Spinal cord (tissue), 10 donors: ENCODE data around the gene MOGAT2. TPM values are rescaled to one million over a fixed set of nuclear protein-coding genes. Genes with fewer than 3 reads are reported as not detected.
"Not testable (repeated sequence)": the region's sequence is repeated elsewhere in the genome, so short reads cannot be mapped to it uniquely, and the experiment has no call there.

ENCODE experiments used
- DNase-seq, 6 donors: peaks; one replicate each; pipeline versions ENCODE4 v3.0.0 to v3.0.0-alpha.2; 2013 to 2015; ENCODE audit warnings: low spot score in 6 of 6, low read depth in 4 of 6
- H3K27ac ChIP-seq: one replicate; pipeline ENCODE4 v1.5.1; 2013; ENCODE audit warnings: low read depth, low read length, control low read depth
- H3K27me3 ChIP-seq: one replicate; pipeline ENCODE4 v1.6.1; 2013; ENCODE audit warnings: low read length; ENCODE audit not compliant: control insufficient read depth, insufficient read depth
- H3K36me3 ChIP-seq: one replicate; pipeline ENCODE4 v1.6.1; 2013; ENCODE audit warnings: low read length; ENCODE audit not compliant: control insufficient read depth, insufficient read depth
- H3K4me1 ChIP-seq: one replicate; pipeline ENCODE4 v1.6.1; 2013; ENCODE audit warnings: low read length; ENCODE audit not compliant: control insufficient read depth, insufficient read depth
- H3K4me3 ChIP-seq: one replicate; pipeline ENCODE4 v1.5.1; 2013; ENCODE audit warnings: low read depth, low read length, control low read depth
- H3K9me3 ChIP-seq: one replicate; pipeline ENCODE4 v1.6.1; 2013; ENCODE audit warnings: low read length; ENCODE audit not compliant: control insufficient read depth, insufficient read depth
- WGBS: methylation state at CpG from one replicate; pipeline ENCODE4 v1.1.5; 2013; ENCODE audit warnings: missing lambda C conversion rate; ENCODE audit not compliant: insufficient coverage; 5-methylcytosine and 5-hydroxymethylcytosine counted together
- polyA plus RNA-seq, 2 donors: library from polyadenylated mRNA; unstranded; fragments of 120-200 nt; gene quantifications; one replicate each; pipeline ENCODE4 v1.2.1, GENCODE V29; 2013; ENCODE audit not compliant: insufficient read length in 2 of 2
- total RNA-seq, 2 donors: library from RNA; depleted of rRNA in 1 of 2; stranded (reverse); fragments of 120-200 nt in 1 of 2; fragments of >200 nt in 1 of 2; gene quantifications; one replicate each; pipeline versions ENCODE4 v1.2.3 to v1.2.4, GENCODE V29; 2013 to 2014
- donor health status: healthy.

MOGAT2 gene
- total and polyA plus RNA-seq, 4 donors, result 0.12 to 0.29 TPM; not detected in 2

DNA sequence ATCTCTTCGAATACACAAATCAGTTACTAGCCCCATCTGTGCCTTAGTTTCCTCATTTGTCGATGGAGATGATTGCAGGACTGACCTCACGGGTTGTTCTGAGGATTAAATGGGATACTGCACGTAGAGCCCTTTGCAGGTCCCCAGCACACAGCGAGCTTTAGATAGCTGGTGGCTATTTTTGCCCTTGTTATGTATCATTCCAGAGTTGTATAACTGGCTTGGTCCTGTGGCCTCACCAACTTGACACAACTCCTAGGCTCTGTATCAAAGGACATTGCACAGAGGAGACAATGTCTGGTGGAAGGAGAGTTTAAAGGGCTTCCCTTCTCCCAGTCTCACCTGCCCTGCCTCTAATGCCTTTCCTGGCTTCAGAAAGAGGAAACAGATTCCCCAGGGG lies 28.2 kb downstream of the MOGAT2 start:
- 91% methylated on average over 4 of the region's 5 CpGs for WGBS
- no peak for DNase-seq
- Histone ChIP-seq H3K9me3 (no peaks in the 10 kb centered on the region), H3K27ac (no peak overlapping the region), H3K36me3 (no peaks in the 10 kb centered on the region), H3K4me3 (no peak overlapping the region), H3K27me3 (no peaks in the 10 kb centered on the region), H3K4me1 (no peaks in the 10 kb centered on the region)

DNA sequence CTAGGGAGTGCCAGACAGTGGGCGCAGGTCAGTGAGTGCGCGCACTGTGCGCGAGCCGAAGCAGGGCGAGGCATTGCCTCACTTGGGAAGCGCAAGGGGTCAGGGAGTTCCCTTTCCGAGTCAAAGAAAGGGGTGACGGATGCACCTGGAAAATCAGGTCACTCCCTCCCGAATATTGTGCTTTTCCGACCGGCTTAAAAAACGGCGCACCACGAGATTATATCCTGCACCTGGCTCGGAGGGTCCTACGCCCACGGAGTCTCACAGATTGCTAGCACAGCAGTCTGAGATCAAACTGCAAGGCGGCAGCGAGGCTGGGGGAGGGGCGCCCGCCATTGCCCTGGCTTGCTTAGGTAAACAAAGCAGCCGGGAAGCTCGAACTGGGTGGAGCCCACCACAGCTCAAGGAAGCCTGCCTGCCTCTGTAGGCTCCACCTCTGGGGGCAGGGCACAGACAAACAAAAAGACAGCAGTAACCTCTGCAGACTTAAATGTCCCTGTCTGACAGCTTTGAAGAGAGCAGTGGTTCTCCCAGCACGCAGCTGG lies 31.2 kb downstream of the MOGAT2 start:
- not testable (repeated sequence) for H3K27me3 ChIP-seq, DNase-seq, H3K36me3 ChIP-seq, H3K4me1 ChIP-seq, H3K4me3 ChIP-seq, H3K9me3 ChIP-seq, H3K27ac ChIP-seq
- 96% methylated on average over 4 of the region's 26 CpGs for WGBS

GRCh38 chr11:75754933-75755332 lies 37.3 kb downstream of the MOGAT2 start:
- not testable (repeated sequence) for DNase-seq, H3K4me3 ChIP-seq

DNA sequence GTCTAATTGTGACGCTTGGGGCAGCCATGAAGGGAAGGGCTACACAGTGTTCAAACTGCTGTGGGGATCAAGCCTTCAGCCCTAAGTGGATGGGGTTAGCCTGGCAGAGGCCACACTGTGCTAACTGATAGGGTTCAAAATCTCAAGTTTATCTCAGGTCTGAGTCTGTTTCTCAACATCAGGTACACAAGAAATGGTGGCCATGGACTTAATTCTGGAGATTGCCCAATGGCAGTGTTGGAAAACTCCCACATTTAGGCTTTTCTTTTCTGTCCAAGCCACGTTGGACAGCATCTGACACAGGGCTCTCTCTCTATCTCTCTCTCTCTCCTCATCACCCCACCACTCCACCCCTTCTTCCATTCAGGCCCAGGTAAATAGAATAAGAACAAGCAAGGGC lies 40.0 kb downstream of the MOGAT2 start:
- no peak for DNase-seq
- no peaks in the 10 kb centered on the region for H3K27me3 ChIP-seq
- H3K36me3 ChIP-seq, result no peaks in the 10 kb centered on the region
- H3K4me3 ChIP-seq, result no peak overlapping the region
- no peaks in the 10 kb centered on the region for H3K4me1 ChIP-seq
- no peak overlapping the region for H3K27ac ChIP-seq
- WGBS, result 65% methylated on average over 2 of the region's 2 CpGs
- no peaks in the 10 kb centered on the region for H3K9me3 ChIP-seq

More at GRCh38 chr11:75754933-75755332, 37.3 kb downstream of the MOGAT2 start:
- not testable (repeated sequence) for H3K36me3 ChIP-seq, H3K27ac ChIP-seq, H3K4me1 ChIP-seq, H3K27me3 ChIP-seq, H3K9me3 ChIP-seq

- no peak for DNase-seq
- H3K27ac ChIP-seq, result no peak overlapping the region
- H3K36me3 ChIP-seq, result no peaks in the 10 kb centered on the region
- WGBS, result 100% methylated on average over 1 of the region's 4 CpGs
- H3K4me1 ChIP-seq, result no peaks in the 10 kb centered on the region
- H3K9me3 ChIP-seq, result no peaks in the 10 kb centered on the region
- H3K27me3 ChIP-seq, result no peaks in the 10 kb centered on the region
- no peak overlapping the region for H3K4me3 ChIP-seq
Measured at GRCh38 chr11:75759832-75760231, 42.2 kb downstream of the MOGAT2 start.

DNA sequence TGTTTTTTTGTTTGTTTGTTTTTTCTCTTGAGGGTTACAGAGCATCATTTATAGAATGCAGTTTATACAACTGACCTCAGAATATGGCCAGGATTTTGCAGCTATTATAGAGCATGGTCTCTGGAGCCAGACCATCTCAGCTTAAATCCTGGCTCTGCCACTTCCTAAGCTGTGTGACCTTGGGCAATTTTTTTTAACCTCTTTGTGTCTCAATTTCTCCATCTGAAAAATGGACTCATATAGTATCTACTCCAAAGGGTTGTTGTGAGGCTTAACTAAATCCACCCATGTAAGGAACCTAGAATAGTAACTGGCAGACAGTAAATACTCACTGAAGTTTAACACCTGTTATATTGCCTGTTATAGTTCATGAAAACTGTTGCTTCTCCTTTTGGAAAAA lies 42.6 kb downstream of the MOGAT2 start:
- H3K4me3 ChIP-seq, result no peak overlapping the region
- no peaks in the 10 kb centered on the region for H3K27me3 ChIP-seq
- no peak overlapping the region for H3K27ac ChIP-seq
- no peaks in the 10 kb centered on the region for H3K4me1 ChIP-seq
- no peaks in the 10 kb centered on the region for H3K9me3 ChIP-seq
- H3K36me3 ChIP-seq, result no peaks in the 10 kb centered on the region
- no peak for DNase-seq

DNA sequence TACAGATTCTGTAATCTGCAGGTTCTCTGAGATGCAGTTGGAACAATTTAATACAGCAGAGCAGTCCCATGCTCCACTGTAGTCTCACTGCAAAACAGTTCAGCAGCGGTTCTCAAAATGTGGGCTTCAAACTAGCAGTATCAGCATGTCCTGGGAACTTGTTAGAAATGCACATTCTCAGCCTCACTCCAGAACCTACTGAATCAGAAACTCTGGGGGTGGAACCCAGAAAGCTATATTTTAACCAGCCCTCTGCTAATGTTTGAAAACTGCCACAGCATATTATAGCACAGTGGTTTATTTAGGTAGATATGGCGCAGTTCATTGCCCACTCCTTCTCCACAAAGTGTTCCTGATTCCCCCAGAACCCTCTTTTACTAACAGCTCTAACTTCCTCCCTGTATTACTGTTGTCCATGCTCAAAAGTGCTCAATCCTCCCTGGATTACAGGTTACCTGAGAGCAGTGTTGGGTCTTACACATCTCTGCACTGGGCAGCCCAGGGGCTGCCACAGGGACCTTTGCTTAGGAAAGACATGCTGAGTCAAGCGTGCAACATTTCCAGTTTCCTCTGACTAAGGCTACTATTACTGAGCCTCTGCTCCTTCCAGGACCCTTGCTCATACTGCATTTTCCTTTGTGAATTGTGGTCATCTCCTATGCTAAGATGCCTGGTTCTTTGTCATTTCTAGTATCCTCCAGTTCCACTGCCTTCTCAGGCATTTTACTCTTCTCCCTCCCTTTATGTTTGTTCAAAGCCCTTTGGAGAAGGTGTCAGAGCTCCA lies 43.3 kb downstream of the MOGAT2 start:
- Histone ChIP-seq H3K4me1 (no peaks in the 10 kb centered on the region), H3K9me3 (no peaks in the 10 kb centered on the region), H3K36me3 (no peaks in the 10 kb centered on the region), H3K27me3 (no peaks in the 10 kb centered on the region), H3K4me3 (no peak overlapping the region), H3K27ac (no peak overlapping the region)
- WGBS, result 85% methylated on average over 2 of the region's 3 CpGs
- no peak for DNase-seq

DNA sequence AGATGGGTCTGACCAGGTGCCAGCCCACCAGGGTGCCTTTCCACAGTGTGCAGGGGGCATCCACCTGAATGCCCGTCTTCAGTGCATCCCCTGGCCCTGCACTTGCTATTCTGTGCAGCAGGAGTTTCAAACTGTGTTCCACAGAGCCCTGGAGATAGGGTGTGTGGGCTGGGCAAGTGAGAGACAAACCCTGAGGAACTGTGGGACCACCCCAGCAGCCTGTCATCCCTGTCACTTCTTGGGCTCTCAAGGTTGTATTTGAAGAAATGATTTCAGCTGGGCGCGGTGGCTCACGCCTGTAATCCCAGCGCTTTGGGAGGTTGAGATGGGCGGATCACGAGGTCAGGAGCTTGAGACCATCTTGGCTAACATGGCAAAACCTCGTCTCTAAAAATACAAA lies 44.5 kb downstream of the MOGAT2 start:
- no peak for DNase-seq
- peaks cover under 1% of the 10 kb centered on the region for H3K27me3 ChIP-seq
- no peak overlapping the region for H3K27ac ChIP-seq
- H3K9me3 ChIP-seq, result no peaks in the 10 kb centered on the region
- 90% methylated on average over 1 of the region's 8 CpGs for WGBS
- H3K4me1 ChIP-seq, result no peaks in the 10 kb centered on the region
- no peak overlapping the region for H3K4me3 ChIP-seq
- no peaks in the 10 kb centered on the region for H3K36me3 ChIP-seq

DNA sequence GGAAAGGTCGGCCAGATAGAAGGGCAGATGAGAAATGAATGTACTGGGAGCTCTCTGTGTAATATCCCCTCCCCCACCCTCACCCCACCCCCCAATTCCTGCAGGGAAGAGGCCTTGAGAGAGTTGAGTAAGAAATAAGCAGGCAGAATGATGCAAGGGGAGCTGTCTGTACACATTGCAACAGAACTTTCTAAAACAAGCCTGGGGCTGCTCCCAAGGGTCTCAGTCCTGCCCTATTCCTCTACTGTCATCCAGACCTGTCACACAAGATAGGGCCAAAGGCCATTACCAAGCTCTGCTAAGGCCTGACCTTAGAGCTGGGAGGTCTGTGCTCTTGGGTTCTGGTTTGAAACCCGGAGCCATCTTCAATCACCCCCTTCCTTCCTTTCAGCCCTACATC lies 45.2 kb downstream of the MOGAT2 start:
- WGBS, result 100% methylated on average over 1 of the region's 2 CpGs
- Histone ChIP-seq H3K9me3 (no peaks in the 10 kb centered on the region), H3K4me3 (no peak overlapping the region), H3K4me1 (peaks cover 2% of the 10 kb centered on the region), H3K36me3 (no peaks in the 10 kb centered on the region), H3K27ac (no peak overlapping the region), H3K27me3 (peaks cover 7% of the 10 kb centered on the region)
- no peak for DNase-seq

GRCh38 chr11:75763846-75764245 lies 46.2 kb downstream of the MOGAT2 start:
- 41% methylated on average over 3 of the region's 3 CpGs for WGBS
- no peak overlapping the region for H3K27ac ChIP-seq
- H3K4me3 ChIP-seq, result no peak overlapping the region
- H3K36me3 ChIP-seq, result no peaks in the 10 kb centered on the region
- H3K27me3 ChIP-seq, result peaks cover 16% of the 10 kb centered on the region
- H3K9me3 ChIP-seq, result no peaks in the 10 kb centered on the region
- no peak for DNase-seq
- peaks cover 9% of the 10 kb centered on the region for H3K4me1 ChIP-seq
